Measurements from ENCODE around the gene SDK2.
A peak's percentile ranks its signal among the peaks of the same experiment; 100 is the strongest.

The SDK2 gene

GRCh38 chr17:73390221-73390620 lies 254.0 kb downstream of the SDK2 start:
- no peak for DNase-seq (ENCODE audit: low read depth in 2 of 2)

- DNase-seq (ENCODE audit: low read depth in 2 of 2): no peak
These were observed 254.8 kb downstream of the SDK2 start for GRCh38 chr17:73389411-73389810.

- no peak for DNase-seq (ENCODE audit: low read depth in 2 of 2)
These were observed 255.7 kb downstream of the SDK2 start for GRCh38 chr17:73388578-73388905.

- DNase-seq (ENCODE audit: low read depth in 2 of 2): no peak
These were observed 256.3 kb downstream of the SDK2 start for GRCh38 chr17:73387746-73388577.

GRCh38 chr17:73386561-73386960 lies 257.7 kb downstream of the SDK2 start:
- DNase-seq (ENCODE audit: low read depth in 2 of 2): no peak

GRCh38 chr17:73384926-73385325 lies 259.3 kb downstream of the SDK2 start:
- DNase-seq (ENCODE audit: low read depth in 2 of 2): no peak

- no peak for DNase-seq (ENCODE audit: low read depth in 2 of 2)
These were observed 263.7 kb downstream of the SDK2 start for GRCh38 chr17:73380439-73381106.

- DNase-seq (ENCODE audit: low read depth in 2 of 2): no peak
These were observed 264.4 kb downstream of the SDK2 start for GRCh38 chr17:73379826-73380225.

GRCh38 chr17:73378974-73379470 lies 265.2 kb downstream of the SDK2 start:
- DNase-seq (ENCODE audit: low read depth in 2 of 2): no peak

- DNase-seq (ENCODE audit: low read depth in 2 of 2): no peak
These were observed 267.6 kb downstream of the SDK2 start for GRCh38 chr17:73376636-73377035.

GRCh38 chr17:73376152-73376551 lies 268.1 kb downstream of the SDK2 start:
- DNase-seq (ENCODE audit: low read depth in 2 of 2): no peak

GRCh38 chr17:73371836-73372235 lies 272.4 kb downstream of the SDK2 start:
- no peak for DNase-seq (ENCODE audit: low read depth in 2 of 2)

GRCh38 chr17:73371285-73371684 lies 273.0 kb downstream of the SDK2 start:
- no peak for DNase-seq (ENCODE audit: low read depth in 2 of 2)

GRCh38 chr17:73369817-73370490 lies 274.3 kb downstream of the SDK2 start:
- peak; percentile 52 to 64 for DNase-seq (ENCODE audit: low read depth in 2 of 2)

- no peak for DNase-seq (ENCODE audit: low read depth in 2 of 2)
These were observed 275.1 kb downstream of the SDK2 start for GRCh38 chr17:73369111-73369521.

GRCh38 chr17:73368085-73368631 lies 276.1 kb downstream of the SDK2 start:
- DNase-seq (ENCODE audit: low read depth in 2 of 2): no peak

GRCh38 chr17:73365906-73366623 lies 278.2 kb downstream of the SDK2 start:
- no peak for DNase-seq (ENCODE audit: low read depth in 2 of 2)

- DNase-seq (ENCODE audit: low read depth in 2 of 2): no peak
These were observed 278.9 kb downstream of the SDK2 start for GRCh38 chr17:73365301-73365874.

GRCh38 chr17:73364155-73364522 lies 280.1 kb downstream of the SDK2 start:
- no peak for DNase-seq (ENCODE audit: low read depth in 2 of 2)

- no peak for DNase-seq (ENCODE audit: low read depth in 2 of 2)
These were observed 280.6 kb downstream of the SDK2 start for GRCh38 chr17:73363442-73364154.

GRCh38 chr17:73362697-73363096 lies 281.5 kb downstream of the SDK2 start:
- no peak for DNase-seq (ENCODE audit: low read depth in 2 of 2)

Measured in stimulated activated CD8-positive, alpha-beta memory T cell treated with anti-CD3 and anti-CD28 coated beads, Interleukin-2, amount 100 ng/mL, for 48 hours (primary cell).